OCI-LY7 (cell line): Measurements from ENCODE around the gene RBM47. TPM values are rescaled to one million over a fixed set of nuclear protein-coding genes. Genes with fewer than 3 reads are reported as not detected.
A peak's percentile ranks its signal among the peaks of the same experiment; 100 is the strongest.
"Not testable (repeated sequence)": the region's sequence is repeated elsewhere in the genome, so short reads cannot be mapped to it uniquely, and the experiment has no call there.

Experiments used
- BruUV-seq: library from RNA; stranded (reverse); fragments of 400-500 nt; replicated peaks from 2 replicates; lab custom pipeline; 2021; lab: Mats Ljungman, UMichigan
- CTCF ChIA-PET: fragments of 300-600 bp; sonication (Branson Sonifier 250); formaldehyde crosslinking; loops from one replicate; lab custom pipeline; 2022; ENCODE audit warnings: antibody characterized with exemption; ENCODE audit not compliant: unreplicated experiment; lab: Charles Lee
- POLR2A ChIA-PET: fragments of 300-600 bp; sonication (Branson Sonifier 250); formaldehyde crosslinking; loops from one replicate; lab custom pipeline; 2022; ENCODE audit warnings: antibody characterized with exemption; lab: Charles Lee
- DNase-seq: peaks from one replicate; pipeline ENCODE4 v3.0.0-alpha.2; 2015; ENCODE audit warnings: low spot score
- H2AFZ ChIP-seq: fragments of 200-600 bp; sonication (generic), shearing (Covaris generic); 2 replicates; pipeline ENCODE4 v1.6.1; 2014; ENCODE audit warnings: mild to moderate bottlenecking, antibody characterized with exemption, low read length, moderate library complexity
- H3K27ac ChIP-seq: fragments of 200-600 bp; sonication (generic); 2 replicates; pipeline ENCODE4 v1.5.1; 2014; ENCODE audit warnings: mixed run types, low read depth, mild to moderate bottlenecking, moderate library complexity, low read length, inconsistent platforms; ENCODE audit not compliant: poor library complexity, severe bottlenecking
- H3K36me3 ChIP-seq: fragments of 200-600 bp; sonication (generic); 2 replicates; pipeline ENCODE4 v1.6.1; 2014; ENCODE audit warnings: mild to moderate bottlenecking, antibody characterized with exemption, low read length, moderate library complexity, mixed read lengths; ENCODE audit not compliant: insufficient read depth
- H3K4me1 ChIP-seq: fragments of 200-600 bp; sonication (generic); 2 replicates; pipeline ENCODE4 v1.5.1; 2014; ENCODE audit warnings: mild to moderate bottlenecking, low read length; ENCODE audit not compliant: insufficient read depth, poor library complexity, severe bottlenecking
- H3K4me2 ChIP-seq: fragments of 200-600 bp; sonication (generic); 2 replicates; pipeline ENCODE4 v1.6.1; 2014; ENCODE audit warnings: mild to moderate bottlenecking, low read length
- H3K4me3 ChIP-seq: fragments of 200-600 bp; sonication (generic); 2 replicates; pipeline ENCODE4 v1.5.1; 2014; ENCODE audit warnings: mild to moderate bottlenecking, low read depth, low read length; ENCODE audit not compliant: poor library complexity, severe bottlenecking
- H3K79me2 ChIP-seq: fragments of 200-600 bp; sonication (generic); 2 replicates; pipeline ENCODE4 v1.6.1; 2016; ENCODE audit warnings: low read depth, mild to moderate bottlenecking, low read length, moderate library complexity, mixed read lengths; ENCODE audit not compliant: insufficient read depth
- H3K9me2 ChIP-seq: fragments of 200-600 bp; sonication (generic); 2 replicates; pipeline ENCODE4 v1.6.1; 2016; ENCODE audit warnings: mild to moderate bottlenecking, low read length, mixed read lengths; ENCODE audit not compliant: insufficient read depth
- H3K9me3 ChIP-seq: fragments of 200-600 bp; sonication (generic); 2 replicates; pipeline ENCODE4 v1.6.1; 2014; ENCODE audit warnings: mild to moderate bottlenecking, mixed run types, low read length, mixed read lengths
- H4K20me1 ChIP-seq: fragments of 200-600 bp; sonication (generic); 2 replicates; pipeline ENCODE4 v1.6.1; 2014; ENCODE audit warnings: mild to moderate bottlenecking, antibody characterized with exemption, low read length, moderate library complexity, mixed read lengths; ENCODE audit not compliant: insufficient read depth
- EZH2phosphoT487 ChIP-seq: fragments of 200-600 bp; sonication (generic); IDR thresholded peaks from 2 replicates; pipeline ENCODE4 v1.6.1; 2018; ENCODE audit warnings: low read depth, borderline replicate concordance, mild to moderate bottlenecking, mixed run types, antibody characterized with exemption, low read length, moderate library complexity, mixed read lengths
- intact Hi-C: fragments of 100-400 bp; cut with micrococcal nuclease; formaldehyde crosslinking; loops from one replicate; pipeline ENCODE4 v1.10.0; 2022; ENCODE audit not compliant: unreplicated experiment
- total RNA-seq, 2 experiments: library from RNA; depleted of rRNA in 1 of 2; stranded (reverse); fragments of >200 nt in 1 of 2; shearing (Covaris generic) in 1 of 2; gene quantifications; 2 replicates each; pipeline ENCODE4 v1.2.3, GENCODE V29; 2014 to 2022
- TF ChIP-seq, protein P1 (sequence below): fragments of 200-600 bp; sonication (generic); conservative IDR thresholded peaks from 2 replicates; pipeline ENCODE4 v1.5.1; 2014; ENCODE audit warnings: mild to moderate bottlenecking, antibody characterized with exemption, low read length, moderate library complexity, mixed read lengths

The RBM47 gene
- total RNA-seq, 2 experiments from 2014 or later: 5.3 to 14.2 TPM

DNA sequence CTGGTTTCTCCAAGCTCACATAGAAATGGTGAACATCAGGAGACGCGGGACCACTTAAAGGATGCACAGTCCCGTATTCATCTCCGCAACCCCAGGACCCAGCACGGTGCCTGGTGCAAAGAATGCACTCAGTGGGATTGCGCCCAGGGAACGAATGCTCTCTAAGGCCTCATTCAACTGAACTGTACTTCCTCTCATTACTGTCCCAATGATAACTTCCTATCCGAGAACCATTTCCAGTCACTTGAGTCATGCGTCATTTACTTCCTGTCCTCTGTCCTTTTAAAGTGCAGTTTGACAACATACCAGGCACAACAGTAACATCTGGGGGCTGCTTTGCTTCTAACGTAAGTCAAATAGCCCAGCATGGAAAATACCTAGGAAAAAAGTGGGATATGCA, 75.7 kb downstream of the RBM47 start:
- H3K4me1 ChIP-seq: peaks cover 24% of the 10 kb centered on the region
- no peak overlapping the region for H3K4me2 ChIP-seq
- POLR2A ChIA-PET: interaction anchor here (0.5 to 1.1 kb wide), 5 partner anchors 10 to 166 kb away, joined by 3 to 7 read pairs (median 4); no protein-coding TSS in a partner anchor
- no peak for TF ChIP-seq EZH2phosphoT487
- TF ChIP-seq, protein P1, sequence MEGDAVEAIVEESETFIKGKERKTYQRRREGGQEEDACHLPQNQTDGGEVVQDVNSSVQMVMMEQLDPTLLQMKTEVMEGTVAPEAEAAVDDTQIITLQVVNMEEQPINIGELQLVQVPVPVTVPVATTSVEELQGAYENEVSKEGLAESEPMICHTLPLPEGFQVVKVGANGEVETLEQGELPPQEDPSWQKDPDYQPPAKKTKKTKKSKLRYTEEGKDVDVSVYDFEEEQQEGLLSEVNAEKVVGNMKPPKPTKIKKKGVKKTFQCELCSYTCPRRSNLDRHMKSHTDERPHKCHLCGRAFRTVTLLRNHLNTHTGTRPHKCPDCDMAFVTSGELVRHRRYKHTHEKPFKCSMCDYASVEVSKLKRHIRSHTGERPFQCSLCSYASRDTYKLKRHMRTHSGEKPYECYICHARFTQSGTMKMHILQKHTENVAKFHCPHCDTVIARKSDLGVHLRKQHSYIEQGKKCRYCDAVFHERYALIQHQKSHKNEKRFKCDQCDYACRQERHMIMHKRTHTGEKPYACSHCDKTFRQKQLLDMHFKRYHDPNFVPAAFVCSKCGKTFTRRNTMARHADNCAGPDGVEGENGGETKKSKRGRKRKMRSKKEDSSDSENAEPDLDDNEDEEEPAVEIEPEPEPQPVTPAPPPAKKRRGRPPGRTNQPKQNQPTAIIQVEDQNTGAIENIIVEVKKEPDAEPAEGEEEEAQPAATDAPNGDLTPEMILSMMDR: no peak
- intact Hi-C loops: loop anchor here (5.0 kb wide), 1 partner anchor 103 kb away; no protein-coding TSS in a partner anchor
- H2AFZ ChIP-seq: no peak overlapping the region
- no peak overlapping the region for H3K4me3 ChIP-seq
- no peak for DNase-seq
- no peaks in the 10 kb centered on the region for H4K20me1 ChIP-seq
- no peak overlapping the region for H3K27ac ChIP-seq
- H3K79me2 ChIP-seq: no peaks in the 10 kb centered on the region
- CTCF ChIA-PET: interaction anchor here (0.5 kb wide), 1 partner anchor 38 kb away, joined by 16 read pairs; no protein-coding TSS in a partner anchor
- H3K36me3 ChIP-seq: no peaks in the 10 kb centered on the region
- H3K9me3 ChIP-seq: no peaks in the 10 kb centered on the region
- BruUV-seq: no TSS peak
- H3K9me2 ChIP-seq: no peaks in the 10 kb centered on the region

DNA sequence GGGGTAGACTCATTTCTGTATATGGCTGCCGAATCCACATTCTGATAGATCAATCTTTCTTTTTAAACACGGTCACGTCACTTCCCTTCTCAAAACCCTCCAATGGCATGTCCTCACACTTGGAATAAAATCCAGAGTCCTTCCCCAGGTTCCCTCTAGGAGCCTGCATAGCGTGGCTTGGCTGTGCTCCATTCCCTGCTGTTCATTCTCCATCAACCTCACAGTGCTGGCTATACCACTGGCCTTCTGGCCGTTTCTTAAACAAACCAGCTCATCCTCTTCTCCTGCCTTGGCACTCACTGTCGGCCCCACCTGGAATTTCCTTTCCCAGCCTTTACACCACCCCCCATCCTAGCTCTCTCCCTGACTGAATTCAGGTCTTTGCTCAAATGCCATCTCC, 77.1 kb downstream of the RBM47 start:
- TF ChIP-seq, protein P1: no peak
- TF ChIP-seq EZH2phosphoT487: no peak
- peaks cover 24% of the 10 kb centered on the region for H3K4me1 ChIP-seq
- intact Hi-C loops: loop anchor here (5.0 kb wide), 1 partner anchor 105 kb away; no protein-coding TSS in a partner anchor
- ChIA-PET POLR2A (no interaction called here), CTCF (no interaction called here)
- H3K4me2 ChIP-seq: no peak overlapping the region
- H3K4me3 ChIP-seq: no peak overlapping the region
- BruUV-seq: no TSS peak
- H2AFZ ChIP-seq: no peak overlapping the region
- H3K79me2 ChIP-seq: no peaks in the 10 kb centered on the region
- H3K9me2 ChIP-seq: no peaks in the 10 kb centered on the region
- H3K27ac ChIP-seq: no peak overlapping the region
- no peak for DNase-seq
- no peaks in the 10 kb centered on the region for H4K20me1 ChIP-seq
- H3K36me3 ChIP-seq: no peaks in the 10 kb centered on the region
- no peaks in the 10 kb centered on the region for H3K9me3 ChIP-seq

DNA sequence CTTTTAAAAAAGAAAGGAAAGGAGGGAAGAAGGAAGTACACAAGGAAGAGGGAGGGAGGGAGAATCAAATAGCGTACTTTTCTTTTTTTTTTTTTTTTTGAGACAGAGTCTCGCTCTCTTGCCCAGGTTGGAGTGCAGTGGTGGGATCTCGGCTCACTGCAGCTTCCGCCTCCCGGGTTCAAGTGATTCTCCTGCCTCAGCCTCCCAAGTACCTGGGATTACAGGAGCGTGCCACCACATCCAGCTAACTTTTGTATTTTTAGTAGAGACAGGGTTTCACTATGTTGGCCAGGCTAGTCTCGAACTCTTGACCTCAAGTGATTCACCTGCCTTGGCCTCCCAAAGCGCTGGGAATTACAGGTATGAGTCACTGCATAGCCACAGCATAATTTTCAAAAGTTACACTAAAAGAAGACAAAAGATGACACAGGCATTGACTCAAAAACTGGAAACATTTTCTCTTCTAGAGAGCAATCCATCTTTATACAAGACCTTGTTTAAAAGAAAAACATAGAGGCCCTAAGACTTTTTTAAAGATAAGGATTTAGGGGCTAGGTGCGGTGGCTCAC, 78.0 kb downstream of the RBM47 start:
- DNase-seq, CTCF ChIA-PET: not testable (repeated sequence)

More for the DNA sequence above, 78.0 kb downstream of the RBM47 start:
- H3K9me2 ChIP-seq, BruUV-seq, H3K9me3 ChIP-seq, H3K36me3 ChIP-seq, H4K20me1 ChIP-seq, H3K79me2 ChIP-seq: not testable (repeated sequence)
- intact Hi-C loops: loop anchor here (1.0 to 5.0 kb wide), 3 partner anchors 37 to 168 kb away; no protein-coding TSS in a partner anchor
- Histone ChIP-seq H2AFZ (peak overlapping the region; percentile 87), H3K4me1 (peaks cover 32% of the 10 kb centered on the region), H3K4me3 (peak overlapping the region; percentile 56), H3K27ac (peak overlapping the region; percentile 39), H3K4me2 (peak overlapping the region; percentile 69)
- POLR2A ChIA-PET: interaction anchor here (0.7 kb wide), 1 partner anchor 11 kb away, joined by 3 read pairs; no protein-coding TSS in a partner anchor
